Measurements from ENCODE around the gene RNF115.
"Not testable (repeated sequence)": the region's sequence is repeated elsewhere in the genome, so short reads cannot be mapped to it uniquely, and the experiment has no call there.

The RNF115 gene

DNA sequence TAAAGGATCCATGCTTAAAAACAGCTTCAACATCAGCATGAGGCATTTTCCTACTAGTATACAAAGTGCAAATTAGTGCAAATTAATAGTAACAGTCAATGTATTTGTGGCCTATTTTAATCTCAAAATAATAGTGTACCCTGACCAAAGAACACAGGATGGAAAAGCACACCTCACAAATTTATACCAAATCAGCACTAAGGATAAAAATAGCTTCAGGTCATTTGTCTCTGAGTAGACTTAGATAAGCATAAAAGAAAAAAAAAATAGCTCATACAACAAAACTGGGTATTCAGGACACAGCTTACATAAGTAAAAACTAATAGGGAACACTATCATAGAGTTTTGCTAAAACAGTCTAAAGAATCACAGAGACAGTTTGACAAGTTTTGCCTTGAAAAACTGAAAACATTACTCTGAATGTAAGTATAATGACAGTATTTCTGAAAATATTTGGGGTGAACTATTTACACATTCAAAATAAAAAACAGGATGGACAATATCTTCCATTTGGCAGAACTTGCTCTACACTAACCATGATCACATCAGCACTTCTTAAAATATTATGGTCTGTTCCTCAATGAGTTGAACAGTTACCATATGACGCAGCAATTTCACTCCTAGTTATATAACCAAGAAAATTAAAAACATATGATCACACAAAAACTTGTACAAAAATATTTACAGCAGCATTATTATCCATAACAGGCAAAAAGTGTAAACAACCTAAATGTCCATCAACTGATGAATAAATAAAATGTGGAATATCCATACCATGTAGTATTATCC lies 46.3 kb downstream of the RNF115 start:
- in situ Hi-C loops (cut with MboI; ENCODE audit: low pct_unique_long_range_greater_than_20kb, low sequenced_read_pairs, unreplicated experiment), result no loop called here
- DNase-seq (ENCODE audit: low spot score), result no peak
- TF ChIP-seq CTCF (IDR thresholded peaks at IDR 0.05; ENCODE audit: extremely low read depth, insufficient read depth, missing control alignments), result no peak

DNA sequence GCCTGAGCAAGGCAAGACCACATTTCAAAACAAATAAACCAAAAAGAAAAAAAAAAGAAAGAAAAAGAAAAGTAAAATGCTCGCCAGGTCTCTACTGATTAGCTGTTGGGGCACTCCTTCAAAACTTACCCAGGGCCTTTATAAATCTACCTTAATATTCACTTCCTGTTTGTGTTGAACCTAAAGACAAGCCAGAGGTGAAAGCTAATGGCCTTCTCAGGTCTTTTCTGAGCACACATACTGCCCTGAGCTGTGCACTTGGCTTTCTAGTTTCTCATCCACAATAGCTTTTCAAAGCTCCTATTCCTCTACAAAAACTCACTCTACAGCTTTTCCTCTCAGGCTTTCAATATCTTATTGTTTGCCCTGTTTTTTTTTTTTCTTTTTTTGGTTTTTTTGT lies 50.5 kb downstream of the RNF115 start:
- DNase-seq (ENCODE audit: low spot score), result no peak
- in situ Hi-C loops (cut with MboI; ENCODE audit: low pct_unique_long_range_greater_than_20kb, low sequenced_read_pairs, unreplicated experiment), result no loop called here
- no peak for TF ChIP-seq CTCF (IDR thresholded peaks at IDR 0.05; ENCODE audit: extremely low read depth, insufficient read depth, missing control alignments)

- DNase-seq (ENCODE audit: low spot score), result no peak
- in situ Hi-C loops (cut with MboI; ENCODE audit: low pct_unique_long_range_greater_than_20kb, low sequenced_read_pairs, unreplicated experiment), result no loop called here
- TF ChIP-seq CTCF (IDR thresholded peaks at IDR 0.05; ENCODE audit: extremely low read depth, insufficient read depth, missing control alignments), result no peak
Measured at GRCh38 chr1:145771056-145771455, 52.8 kb downstream of the RNF115 start.

GRCh38 chr1:145768004-145768403 lies 55.9 kb downstream of the RNF115 start:
- DNase-seq (ENCODE audit: low spot score); in situ Hi-C loops (cut with MboI; ENCODE audit: low pct_unique_long_range_greater_than_20kb, low sequenced_read_pairs, unreplicated experiment): not testable (repeated sequence)

DNA sequence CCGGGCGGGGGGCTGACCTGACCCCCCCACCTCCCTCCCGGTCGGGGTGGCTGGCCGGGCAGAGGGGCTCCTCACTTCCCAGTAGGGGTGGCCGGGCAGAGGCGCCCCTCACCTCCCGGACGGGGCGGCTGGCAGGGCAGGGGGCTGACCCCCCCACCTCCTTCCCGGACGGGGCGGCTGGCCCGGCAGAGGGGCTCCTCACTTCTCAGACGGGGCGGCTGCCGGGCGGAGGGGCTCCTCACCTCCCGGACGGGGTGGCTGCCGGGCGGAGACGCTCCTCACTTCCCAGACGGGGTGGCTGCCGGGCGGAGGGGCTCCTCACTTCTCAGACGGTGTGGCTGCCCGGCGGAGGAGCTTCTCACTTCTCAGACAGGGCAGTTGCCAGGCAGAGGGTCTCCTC lies 57.0 kb downstream of the RNF115 start:
- DNase-seq (ENCODE audit: low spot score); in situ Hi-C loops (cut with MboI; ENCODE audit: low pct_unique_long_range_greater_than_20kb, low sequenced_read_pairs, unreplicated experiment): not testable (repeated sequence)

DNA sequence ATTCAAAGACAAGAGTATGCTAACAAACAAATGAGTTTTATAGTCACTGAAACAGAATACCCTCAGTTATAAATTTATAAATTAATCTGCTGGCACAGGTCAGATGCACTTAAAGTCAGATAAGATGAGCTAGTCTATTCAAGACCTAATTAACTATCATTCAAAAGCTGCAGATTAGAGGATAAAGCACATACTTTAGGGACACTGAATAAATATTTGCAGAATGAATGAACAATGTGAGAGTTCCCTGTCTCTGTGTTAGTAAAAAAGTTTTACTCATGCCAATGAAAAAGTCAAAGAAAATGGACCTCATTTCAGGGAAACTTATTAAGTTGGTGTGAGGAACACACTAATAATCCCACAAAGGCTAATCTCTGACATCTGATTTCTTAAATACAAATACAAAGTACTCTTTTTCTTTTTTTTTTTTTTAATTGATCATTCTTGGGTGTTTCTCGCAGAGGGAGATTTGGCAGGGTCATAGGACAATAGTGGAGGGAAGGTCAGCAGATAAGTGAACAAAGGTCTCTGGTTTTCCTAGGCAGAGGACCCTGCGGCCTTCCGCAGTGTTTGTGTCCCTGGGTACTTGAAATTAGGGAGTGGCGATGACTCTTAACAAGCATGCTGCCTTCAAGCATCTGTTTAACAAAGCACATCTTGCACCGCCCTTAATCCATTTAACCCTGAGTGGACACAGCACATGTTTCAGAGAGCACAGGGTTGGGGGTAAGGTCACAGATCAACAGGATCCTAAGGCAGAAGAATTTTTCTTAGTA lies 58.1 kb downstream of the RNF115 start:
- in situ Hi-C loops (cut with MboI; ENCODE audit: low pct_unique_long_range_greater_than_20kb, low sequenced_read_pairs, unreplicated experiment); DNase-seq (ENCODE audit: low spot score): not testable (repeated sequence)

GRCh38 chr1:145765127-145765526 lies 58.8 kb downstream of the RNF115 start:
- not testable (repeated sequence) for DNase-seq (ENCODE audit: low spot score)

DNA sequence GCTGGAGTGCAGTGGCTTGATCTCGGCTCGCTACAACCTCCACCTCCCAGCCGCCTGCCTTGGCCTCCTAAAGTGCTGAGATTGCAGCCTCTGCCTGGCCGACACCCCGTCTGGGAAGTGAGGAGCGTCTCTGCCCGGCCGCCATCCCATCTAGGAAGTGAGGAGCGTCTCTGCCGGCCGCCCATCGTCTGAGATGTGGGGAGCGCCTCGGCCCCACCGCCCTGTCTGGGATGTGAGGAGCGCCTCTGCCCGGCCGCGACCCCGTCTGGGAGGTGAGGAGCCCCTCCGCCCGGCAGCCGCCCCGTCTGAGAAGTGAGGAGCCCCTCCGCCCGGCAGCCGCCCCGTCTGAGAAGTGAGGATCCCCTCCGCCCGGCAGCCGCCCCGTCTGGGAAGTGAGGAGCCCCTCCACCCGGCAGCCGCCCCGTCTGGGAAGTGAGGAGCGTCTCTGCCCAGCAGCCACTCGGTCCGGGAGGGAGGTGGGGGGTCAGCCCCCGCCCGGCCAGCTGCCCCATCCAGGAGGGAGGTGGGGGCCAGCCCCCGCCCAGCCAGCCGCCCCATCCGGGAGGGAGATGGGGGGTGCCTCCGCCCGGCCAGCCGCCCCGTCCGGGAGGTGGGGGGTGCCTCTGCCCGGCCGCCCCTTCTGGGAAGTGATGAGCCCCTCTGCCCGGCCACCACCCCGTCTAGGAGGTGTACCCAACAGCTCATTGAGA lies 59.5 kb downstream of the RNF115 start:
- in situ Hi-C loops (cut with MboI; ENCODE audit: low pct_unique_long_range_greater_than_20kb, low sequenced_read_pairs, unreplicated experiment); DNase-seq (ENCODE audit: low spot score): not testable (repeated sequence)

More at GRCh38 chr1:145765127-145765526, 58.8 kb downstream of the RNF115 start:
- in situ Hi-C loops (cut with MboI; ENCODE audit: low pct_unique_long_range_greater_than_20kb, low sequenced_read_pairs, unreplicated experiment), result not testable (repeated sequence)

DNA sequence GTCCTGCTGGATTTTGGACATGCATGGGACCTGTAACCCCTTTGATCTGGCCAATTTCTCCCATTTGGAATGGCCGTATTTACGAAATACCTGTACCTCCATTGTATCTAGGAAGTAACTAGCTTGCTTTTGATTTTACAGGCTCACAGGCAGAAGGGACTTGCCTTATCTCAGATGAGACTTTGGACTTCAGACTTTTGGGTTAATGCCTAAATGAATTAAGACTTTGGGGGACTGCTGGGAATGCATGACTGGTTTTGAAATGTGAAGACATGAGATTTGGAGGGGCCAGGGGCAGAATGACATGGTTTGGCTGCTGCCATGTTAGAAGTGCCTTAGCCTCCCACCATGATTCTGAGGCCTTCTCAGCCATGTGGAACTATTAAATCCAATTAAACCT lies 61.9 kb downstream of the RNF115 start:
- in situ Hi-C loops (cut with MboI; ENCODE audit: low pct_unique_long_range_greater_than_20kb, low sequenced_read_pairs, unreplicated experiment); DNase-seq (ENCODE audit: low spot score): not testable (repeated sequence)

DNA sequence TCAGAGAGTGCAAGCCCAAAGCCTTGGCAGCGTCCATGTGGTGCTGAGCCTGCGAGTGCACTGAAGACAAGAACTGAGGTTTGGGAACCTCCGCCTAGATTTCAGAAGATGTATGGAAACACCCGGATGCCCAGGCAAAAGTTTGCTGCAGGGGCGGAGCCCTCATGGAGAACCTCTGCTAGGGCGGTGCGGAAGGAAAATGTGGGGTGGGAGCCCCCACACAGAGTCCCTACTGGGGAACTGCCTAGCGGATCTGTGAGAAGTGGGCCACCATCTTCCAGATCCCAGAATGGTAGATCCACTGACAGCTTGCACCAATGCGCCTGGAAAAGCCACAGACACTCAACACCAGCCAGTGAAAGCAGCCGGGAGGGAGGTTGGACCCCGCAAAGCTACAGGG lies 62.4 kb downstream of the RNF115 start:
- DNase-seq (ENCODE audit: low spot score); in situ Hi-C loops (cut with MboI; ENCODE audit: low pct_unique_long_range_greater_than_20kb, low sequenced_read_pairs, unreplicated experiment): not testable (repeated sequence)

DNA sequence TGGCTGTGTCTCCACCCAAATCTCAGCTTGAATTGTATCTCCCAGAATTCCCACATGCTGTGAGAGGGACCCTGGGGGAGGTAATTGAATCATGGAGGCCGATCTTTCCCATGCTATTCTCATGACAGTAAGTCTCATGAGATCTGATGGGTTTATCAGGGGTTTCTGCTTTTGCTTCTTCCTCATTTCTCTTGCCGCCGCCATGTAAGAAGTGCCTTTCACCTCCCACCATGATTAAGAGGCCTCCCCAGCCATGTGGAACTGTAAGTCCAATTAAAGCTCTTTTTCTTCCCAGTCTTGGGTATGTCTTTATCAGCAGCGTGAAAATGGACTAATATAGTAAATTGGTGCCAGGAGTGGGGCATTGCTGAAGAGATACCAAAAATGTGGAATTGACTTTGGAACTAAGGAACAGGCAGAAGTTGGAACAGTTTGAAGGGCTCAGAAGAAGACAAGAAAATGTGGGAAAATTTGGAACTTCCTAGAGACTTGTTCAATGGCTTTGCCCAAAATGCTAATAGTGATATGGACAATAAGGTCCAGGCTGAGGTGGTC lies 63.4 kb downstream of the RNF115 start:
- in situ Hi-C loops (cut with MboI; ENCODE audit: low pct_unique_long_range_greater_than_20kb, low sequenced_read_pairs, unreplicated experiment); DNase-seq (ENCODE audit: low spot score): not testable (repeated sequence)
